CD4-positive, alpha-beta T cell (primary cell): ENCODE data around the gene POLR3GL. TPM values are rescaled to one million over a fixed set of nuclear protein-coding genes. Genes with fewer than 3 reads are reported as not detected.
A peak's percentile ranks its signal among the peaks of the same experiment; 100 is the strongest.

Experiments used
- ATAC-seq: fragments of 200-7000 bp; cut with Tn5 transposase; one replicate; pipeline ENCODE4 v1.10.0; 2022; ENCODE audit warnings: mild to moderate bottlenecking; ENCODE audit not compliant: poor library complexity
- CTCF ChIA-PET: fragments of 350-600 bp; sonication (Branson Sonifier 250); formaldehyde crosslinking; loops from one replicate; lab custom pipeline; 2021; ENCODE audit warnings: antibody characterized with exemption, inconsistent platforms; lab: Charles Lee
- POLR2A ChIA-PET: fragments of 350-600 bp; sonication (Branson Sonifier 250); formaldehyde crosslinking; loops from one replicate; lab custom pipeline; 2021; ENCODE audit warnings: antibody characterized with exemption, inconsistent platforms; lab: Charles Lee
- DNase-seq, 14 experiments: peaks; one replicate each; pipeline ENCODE4 v3.0.0-alpha.2; 2013 to 2020; ENCODE audit warnings: mixed read lengths in 2 of 14
- H3K27ac ChIP-seq, 2 donors: one replicate each; pipeline versions ENCODE4 v1.5.1 to v1.7.0; 2013; ENCODE audit warnings: low read length in 2 of 2, low read depth in 1 of 2, mild to moderate bottlenecking in 1 of 2
- H3K27me3 ChIP-seq, 2 experiments: 1 replicate in 1 of 2; 2 replicates in 1 of 2; pipeline versions ENCODE4 v1.6.1 to v1.7.0; 2013; ENCODE audit warnings: low read length in 2 of 2, control low read depth in 1 of 2, mild to moderate bottlenecking in 1 of 2, moderate library complexity in 1 of 2; ENCODE audit not compliant: insufficient read depth in 2 of 2, control insufficient read depth in 1 of 2
- H3K36me3 ChIP-seq: one replicate; pipeline ENCODE4 v1.6.1; 2013; ENCODE audit warnings: low read length, control low read depth; ENCODE audit not compliant: insufficient read depth
- H3K4me1 ChIP-seq: one replicate; pipeline ENCODE4 v1.6.1; 2013; ENCODE audit warnings: low read length, control low read depth; ENCODE audit not compliant: insufficient read depth
- H3K4me3 ChIP-seq: one replicate; pipeline ENCODE4 v1.5.1; 2013; ENCODE audit warnings: mild to moderate bottlenecking, low read length, moderate library complexity
- H3K9me3 ChIP-seq, 2 experiments: 1 replicate in 1 of 2; 2 replicates in 1 of 2; pipeline versions ENCODE4 v1.6.1 to v1.7.0; 2013; ENCODE audit warnings: low read length in 2 of 2, mild to moderate bottlenecking in 2 of 2, control low read depth in 1 of 2, moderate library complexity in 1 of 2; ENCODE audit not compliant: control insufficient read depth in 1 of 2, insufficient read depth in 1 of 2
- H3K27ac Mint-ChIP-seq: one replicate; pipeline ENCODE4 v1.8.0; 2020; ENCODE audit warnings: mixed read lengths
- H3K27me3 Mint-ChIP-seq: one replicate; pipeline ENCODE4 v1.8.0; 2021; ENCODE audit warnings: mixed read lengths
- H3K36me3 Mint-ChIP-seq: one replicate; pipeline ENCODE4 v1.8.0; 2021; ENCODE audit warnings: low read depth, mixed read lengths
- H3K4me1 Mint-ChIP-seq: one replicate; pipeline ENCODE4 v1.8.0; 2021; ENCODE audit warnings: low read depth, mixed read lengths
- H3K4me3 Mint-ChIP-seq: one replicate; pipeline ENCODE4 v1.8.0; 2020; ENCODE audit warnings: mild to moderate bottlenecking, mixed read lengths
- H3K9me3 Mint-ChIP-seq: one replicate; pipeline ENCODE4 v1.8.0; 2020; ENCODE audit warnings: mixed read lengths
- intact Hi-C, 2 experiments: fragments of 100-400 bp; cut with DNase I in 1 of 2; cut with micrococcal nuclease in 1 of 2; formaldehyde crosslinking; loops; one replicate each; pipeline versions ENCODE4 v1.15.1 to v1.9.0; 2023 to 2025; cut with DNase I, micrococcal nuclease
- total RNA-seq, 174 experiments: library from RNA in 2 of 174; stranded (reverse) in 2 of 174; gene quantifications; one replicate each; pipeline ENCODE4 v1.2.3 and lab custom pipeline; 2021 to 2026
- TF ChIP-seq, protein P1 (sequence below): fragments of 200-600 bp; IDR thresholded peaks from one replicate; pipeline ENCODE4 v1.8.0; 2022; ENCODE audit warnings: antibody characterized with exemption, mild to moderate bottlenecking

POLR3GL gene
- total RNA-seq, 2 experiments from 2014 or later = 17.2 to 17.8 TPM

DNA sequence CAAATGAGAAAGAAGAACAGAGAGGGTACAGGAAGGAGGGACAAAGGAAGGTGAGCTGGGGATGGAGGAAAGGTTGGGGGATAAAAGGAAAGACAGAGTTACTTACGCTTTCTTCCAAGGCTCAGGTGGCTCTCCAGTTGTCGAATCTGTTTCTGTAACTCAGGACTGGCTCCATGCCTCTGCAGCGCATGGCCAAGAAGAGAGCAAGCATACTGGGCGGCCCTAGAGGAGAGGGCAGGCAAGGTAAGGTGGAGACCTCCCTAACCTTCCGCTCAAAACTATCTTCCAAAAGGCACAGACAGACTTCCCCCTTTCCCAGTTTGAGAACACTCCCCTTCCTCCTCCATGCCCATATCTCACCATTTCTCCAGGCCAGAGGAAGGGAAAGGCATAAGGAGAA, 46.9 kb upstream of the POLR3GL start:
- ATAC-seq (no peak), DNase-seq (peak in 1 of 14 experiments; percentile 17)
- Histone ChIP-seq H3K4me1 (peaks cover 31% of the 10 kb centered on the region), H3K27ac (no peak overlapping the region), H3K4me3 (peak overlapping the region; percentile 87), H3K9me3 (no peaks in the 10 kb centered on the region), H3K36me3 (peaks cover 23% of the 10 kb centered on the region), H3K27me3 (no peaks in the 10 kb centered on the region)
- H3K27ac Mint-ChIP-seq = peak overlapping the region; percentile 92
- CTCF ChIA-PET = interaction anchor here (0.5 to 1.7 kb wide), 4 partner anchors 10 to 82 kb away, joined by 3 to 9 read pairs (median 4); partner anchors contain the start of genes NUDT17, PIAS3 and RBM8A
- H3K4me3 Mint-ChIP-seq = peak overlapping the region; percentile 94
- H3K36me3 Mint-ChIP-seq = peaks cover 69% of the 10 kb centered on the region
- TF ChIP-seq, protein P1, sequence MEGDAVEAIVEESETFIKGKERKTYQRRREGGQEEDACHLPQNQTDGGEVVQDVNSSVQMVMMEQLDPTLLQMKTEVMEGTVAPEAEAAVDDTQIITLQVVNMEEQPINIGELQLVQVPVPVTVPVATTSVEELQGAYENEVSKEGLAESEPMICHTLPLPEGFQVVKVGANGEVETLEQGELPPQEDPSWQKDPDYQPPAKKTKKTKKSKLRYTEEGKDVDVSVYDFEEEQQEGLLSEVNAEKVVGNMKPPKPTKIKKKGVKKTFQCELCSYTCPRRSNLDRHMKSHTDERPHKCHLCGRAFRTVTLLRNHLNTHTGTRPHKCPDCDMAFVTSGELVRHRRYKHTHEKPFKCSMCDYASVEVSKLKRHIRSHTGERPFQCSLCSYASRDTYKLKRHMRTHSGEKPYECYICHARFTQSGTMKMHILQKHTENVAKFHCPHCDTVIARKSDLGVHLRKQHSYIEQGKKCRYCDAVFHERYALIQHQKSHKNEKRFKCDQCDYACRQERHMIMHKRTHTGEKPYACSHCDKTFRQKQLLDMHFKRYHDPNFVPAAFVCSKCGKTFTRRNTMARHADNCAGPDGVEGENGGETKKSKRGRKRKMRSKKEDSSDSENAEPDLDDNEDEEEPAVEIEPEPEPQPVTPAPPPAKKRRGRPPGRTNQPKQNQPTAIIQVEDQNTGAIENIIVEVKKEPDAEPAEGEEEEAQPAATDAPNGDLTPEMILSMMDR = no peak
- POLR2A ChIA-PET = interaction anchor here (1.5 to 4.4 kb wide), 9 partner anchors 10 to 119 kb away, joined by 4 to 84 read pairs (median 29); partner anchors contain the start of genes ANKRD34A, LIX1L, NUDT17 and PIAS3
- H3K27me3 Mint-ChIP-seq = no peaks in the 10 kb centered on the region
- intact Hi-C loops = loop anchor here (2.0 to 5.0 kb wide), 4 partner anchors 31 to 90 kb away; partner anchors contain the start of genes LIX1L (in 2 of the 2) and PIAS3 (in 1 of the 2)
- H3K9me3 Mint-ChIP-seq = no peaks in the 10 kb centered on the region
- H3K4me1 Mint-ChIP-seq = peaks cover 47% of the 10 kb centered on the region

DNA sequence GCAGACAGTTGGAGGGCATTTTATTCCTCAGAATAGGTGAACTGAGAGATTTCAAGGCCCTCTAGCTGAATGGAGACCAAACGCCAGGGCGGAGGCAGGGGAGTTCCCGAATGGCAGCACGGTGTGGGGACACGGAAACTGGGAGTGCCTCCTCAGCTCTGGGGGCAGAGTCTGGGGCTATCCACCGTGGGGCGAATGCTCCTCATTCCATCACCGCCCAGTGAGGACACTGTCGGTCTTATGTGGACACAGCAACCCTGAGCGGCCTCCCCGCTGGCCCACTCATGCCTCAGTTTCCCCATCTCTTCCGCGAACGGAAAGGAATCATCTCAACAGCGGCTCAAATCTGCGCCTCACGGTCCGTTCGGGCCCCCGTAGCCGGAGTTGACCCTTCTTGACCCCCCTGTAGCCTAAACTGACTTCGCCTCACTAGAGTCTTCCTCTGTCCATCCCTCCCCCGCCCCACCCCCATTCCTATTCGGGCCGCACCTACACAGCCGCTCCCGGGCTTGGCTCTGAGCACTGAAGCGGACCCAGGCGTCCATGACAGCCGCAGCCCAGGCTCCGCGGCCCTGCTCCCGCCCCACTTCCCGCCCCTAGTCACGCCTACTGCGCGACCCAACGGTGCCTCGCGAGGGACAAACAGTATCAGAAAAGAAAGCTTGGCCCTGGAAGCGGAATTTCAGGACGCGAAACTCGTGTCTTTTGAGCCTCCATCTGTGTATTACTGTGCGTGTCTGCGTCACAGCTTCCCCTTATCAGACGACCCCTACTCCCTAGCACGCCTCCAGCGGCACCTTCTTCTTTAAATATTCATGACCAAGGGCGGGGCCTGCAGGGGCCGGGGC, 46.1 kb upstream of the POLR3GL start, which contains the start of gene PEX11B:
TSS of gene PEX11B (minus strand) at position 574 of the 848 bp plus-strand sequence. CDS start at position 545, 29 bp downstream.
- CTCF ChIA-PET = interaction anchor here (0.5 to 1.7 kb wide), 6 partner anchors 9 to 83 kb away, joined by 3 to 9 read pairs (median 3); partner anchors contain the start of genes NUDT17, PIAS3 and RBM8A
- Histone ChIP-seq H3K27ac (peak within 1 kb of the TSS; percentile 52 to 60), H3K36me3 (peaks cover 26% of the 10 kb centered on the region), H3K4me1 (peaks cover 31% of the 10 kb centered on the region), H3K27me3 (no peaks in the 10 kb centered on the region), H3K4me3 (peak within 1 kb of the TSS; percentile 87), H3K9me3 (no peaks in the 10 kb centered on the region)
- Mint-ChIP-seq H3K27me3 (no peaks in the 10 kb centered on the region), H3K4me3 (peak within 1 kb of the TSS; percentile 94), H3K27ac (peak within 1 kb of the TSS; percentile 92), H3K9me3 (no peaks in the 10 kb centered on the region), H3K36me3 (peaks cover 65% of the 10 kb centered on the region), H3K4me1 (peaks cover 47% of the 10 kb centered on the region)
- ATAC-seq = peak; percentile 90
- peak; percentile 87 to 96 (median 92) for DNase-seq
- TF ChIP-seq, protein P1 = no peak
- intact Hi-C loops = loop anchor here (1.0 to 5.0 kb wide), 6 partner anchors 9 to 89 kb away; partner anchors contain the start of genes LIX1L (in 2 of the 2), PIAS3 (in 2 of the 2), RBM8A (in 1 of the 2) and TXNIP (in 1 of the 2)
- POLR2A ChIA-PET = interaction anchor here (0.7 to 4.4 kb wide), 18 partner anchors 9 to 118 kb away, joined by 3 to 84 read pairs (median 7); partner anchors contain the start of genes ANKRD34A, LIX1L, NUDT17 and PIAS3
